RCC 7860 (cell line): ENCODE data around the gene SLC35F1.
"Not testable (repeated sequence)": the region's sequence is repeated elsewhere in the genome, so short reads cannot be mapped to it uniquely, and the experiment has no call there.

Source experiments
- DNase-seq: peaks from one replicate; pipeline ENCODE4 v3.0.0-alpha.2; 2015; ENCODE audit warnings: low spot score
- FAIRE-seq: peaks from 2 replicates; lab custom pipeline; 2012; peaks lifted over from hg19 to GRCh38; lab: Jason Lieb, UNC

SLC35F1 gene

GRCh38 chr6:117906958-117907600 is at the start of gene SLC35F1:
Gene SLC35F1 (plus strand): TSS chr6:117907264.
- DNase-seq (no peak), FAIRE-seq (no peak)

GRCh38 chr6:117858601-117859000 is 48.5 kb upstream of the SLC35F1 start:
- FAIRE-seq, DNase-seq: not testable (repeated sequence)

GRCh38 chr6:117861545-117861944 is 45.5 kb upstream of the SLC35F1 start:
- no peak for FAIRE-seq
- no peak for DNase-seq

GRCh38 chr6:117866561-117866960 is 40.5 kb upstream of the SLC35F1 start:
- no peak for DNase-seq
- FAIRE-seq, result no peak

GRCh38 chr6:117870486-117871242 is 36.4 kb upstream of the SLC35F1 start:
- DNase-seq, result no peak
- no peak for FAIRE-seq

- DNase-seq (no peak), FAIRE-seq (no peak)
Measured at GRCh38 chr6:117880824-117881223, 26.2 kb upstream of the SLC35F1 start.

GRCh38 chr6:117890172-117890571 is 16.9 kb upstream of the SLC35F1 start:
- no peak for FAIRE-seq

GRCh38 chr6:117906507-117906957 is 532 bp upstream of the SLC35F1 start:
- FAIRE-seq (no peak), DNase-seq (no peak)

More at GRCh38 chr6:117890172-117890571, 16.9 kb upstream of the SLC35F1 start:
- DNase-seq, result no peak

- no peak for DNase-seq
Measured at GRCh38 chr6:117907601-117908245, 659 bp downstream of the SLC35F1 start.

GRCh38 chr6:117908246-117909068 is 1.4 kb downstream of the SLC35F1 start:
- FAIRE-seq, result no peak
- no peak for DNase-seq

More at GRCh38 chr6:117907601-117908245, 659 bp downstream of the SLC35F1 start:
- no peak for FAIRE-seq

- DNase-seq, result no peak
- FAIRE-seq, result no peak
Measured at GRCh38 chr6:117909638-117910037, 2.6 kb downstream of the SLC35F1 start.

GRCh38 chr6:117910549-117910948 is 3.5 kb downstream of the SLC35F1 start:
- FAIRE-seq (no peak), DNase-seq (no peak)

GRCh38 chr6:117911150-117911549 is 4.1 kb downstream of the SLC35F1 start:
- FAIRE-seq, result no peak
- DNase-seq, result no peak

GRCh38 chr6:117911660-117912059 is 4.6 kb downstream of the SLC35F1 start:
- DNase-seq (no peak), FAIRE-seq (no peak)

GRCh38 chr6:117915846-117916245 is 8.8 kb downstream of the SLC35F1 start:
- FAIRE-seq, result no peak

GRCh38 chr6:117916483-117916882 is 9.4 kb downstream of the SLC35F1 start:
- FAIRE-seq, result no peak
- no peak for DNase-seq

More at GRCh38 chr6:117915846-117916245, 8.8 kb downstream of the SLC35F1 start:
- DNase-seq, result no peak

GRCh38 chr6:117917176-117917575 is 10.1 kb downstream of the SLC35F1 start:
- FAIRE-seq (no peak), DNase-seq (no peak)

- DNase-seq (no peak), FAIRE-seq (no peak)
Measured at GRCh38 chr6:117918454-117918853, 11.4 kb downstream of the SLC35F1 start.

- FAIRE-seq (no peak), DNase-seq (no peak)
Measured at GRCh38 chr6:117919275-117919674, 12.2 kb downstream of the SLC35F1 start.

- DNase-seq (no peak), FAIRE-seq (no peak)
Measured at GRCh38 chr6:117919775-117920729, 13.0 kb downstream of the SLC35F1 start.
